Effector CD4-positive, alpha-beta T cell (primary cell): ENCODE results near the gene TMEM132C.
"Not testable (repeated sequence)": the region's sequence is repeated elsewhere in the genome, so short reads cannot be mapped to it uniquely, and the experiment has no call there.

Source experiments
- DNase-seq: peaks from one replicate; pipeline ENCODE4 v3.0.0-alpha.2; 2020

The TMEM132C gene

GRCh38 chr12:128573907-128574306, 306.9 kb downstream of the TMEM132C start:
- no peak for DNase-seq

DNA sequence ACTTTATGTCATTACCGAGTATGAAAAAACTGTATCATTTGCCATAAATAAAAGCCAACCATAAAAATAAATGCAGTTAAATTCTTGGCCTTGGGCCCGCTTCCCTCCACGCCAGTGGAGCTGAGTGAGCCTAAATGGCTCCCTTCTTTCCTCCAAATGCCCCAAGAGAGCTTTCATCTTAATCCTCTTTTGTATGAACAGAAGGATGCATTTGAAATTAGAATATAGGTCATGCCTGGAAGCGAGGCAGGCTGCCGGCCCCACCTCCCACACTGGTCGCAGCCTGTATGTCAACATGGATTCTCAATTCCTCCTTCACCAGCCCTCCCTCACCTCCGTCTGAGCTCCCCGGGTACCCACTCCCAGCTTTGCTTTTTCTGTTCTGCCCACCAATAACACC, 311.1 kb downstream of the TMEM132C start:
- DNase-seq, result no peak

DNA sequence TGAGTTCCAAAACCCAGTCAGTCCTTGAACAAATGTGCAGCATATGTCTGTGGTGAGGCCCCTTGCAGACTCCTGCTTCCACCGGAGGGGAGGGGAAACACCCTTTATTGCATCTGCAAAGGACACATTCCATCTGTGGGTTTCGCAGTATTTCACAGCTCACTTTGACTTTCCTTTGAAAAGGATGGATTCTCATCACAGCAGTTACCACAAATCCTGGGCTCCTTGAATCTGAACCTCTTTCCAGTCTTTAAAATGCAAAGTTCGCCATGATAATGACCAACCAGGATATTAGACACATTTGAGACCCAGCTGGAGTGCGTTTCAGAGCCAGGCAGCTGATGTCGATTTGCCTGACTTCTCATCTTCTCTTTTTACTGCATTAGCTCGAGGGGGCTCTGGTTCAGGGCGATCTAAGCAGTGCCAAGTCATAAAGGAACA, 314.4 kb downstream of the TMEM132C start:
- DNase-seq, result no peak

GRCh38 chr12:128583453-128583852, 316.5 kb downstream of the TMEM132C start:
- DNase-seq, result no peak

GRCh38 chr12:128586451-128587029, 319.6 kb downstream of the TMEM132C start:
- no peak for DNase-seq

DNA sequence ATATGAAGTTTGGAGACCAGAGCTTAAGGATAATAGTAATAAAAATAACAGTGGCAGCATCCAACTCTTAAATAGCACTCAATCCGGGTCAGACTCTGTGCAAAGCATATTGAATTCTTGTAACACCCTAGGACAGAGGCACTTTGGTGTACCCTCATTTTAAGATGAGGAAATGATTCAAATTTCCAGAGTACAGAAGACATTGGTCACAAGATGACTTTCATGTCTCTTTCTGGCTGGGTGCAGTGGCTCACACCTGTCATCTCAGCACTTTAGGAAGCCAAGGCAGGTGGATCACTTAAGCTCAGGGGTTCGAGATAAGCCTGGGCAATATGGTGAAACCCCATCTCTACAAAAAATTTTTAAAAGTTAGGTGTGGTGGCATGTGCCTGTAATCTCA, 320.9 kb downstream of the TMEM132C start:
- no peak for DNase-seq

GRCh38 chr12:128592220-128592744, 325.3 kb downstream of the TMEM132C start:
- DNase-seq, result no peak

DNA sequence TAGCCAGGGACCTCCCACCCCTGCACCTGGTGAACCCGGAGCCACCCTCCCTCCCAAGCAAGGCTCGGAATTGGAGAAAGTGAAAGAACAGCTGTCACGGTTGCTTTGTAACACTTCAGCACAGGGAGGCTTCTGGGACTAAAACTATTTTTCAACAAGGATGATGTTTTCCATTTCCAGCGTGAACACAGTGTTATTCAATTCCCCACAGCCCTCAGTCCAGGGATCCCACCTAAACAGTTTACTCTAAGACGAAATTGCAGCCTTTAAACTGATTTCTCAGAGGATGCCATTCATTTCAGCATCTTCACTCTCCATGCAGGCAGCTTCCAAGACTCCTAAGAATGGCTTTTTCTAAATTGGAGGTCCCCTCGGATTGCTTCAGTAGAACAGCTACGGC, 327.6 kb downstream of the TMEM132C start:
- no peak for DNase-seq

GRCh38 chr12:128595609-128596008, 328.6 kb downstream of the TMEM132C start:
- DNase-seq, result no peak

DNA sequence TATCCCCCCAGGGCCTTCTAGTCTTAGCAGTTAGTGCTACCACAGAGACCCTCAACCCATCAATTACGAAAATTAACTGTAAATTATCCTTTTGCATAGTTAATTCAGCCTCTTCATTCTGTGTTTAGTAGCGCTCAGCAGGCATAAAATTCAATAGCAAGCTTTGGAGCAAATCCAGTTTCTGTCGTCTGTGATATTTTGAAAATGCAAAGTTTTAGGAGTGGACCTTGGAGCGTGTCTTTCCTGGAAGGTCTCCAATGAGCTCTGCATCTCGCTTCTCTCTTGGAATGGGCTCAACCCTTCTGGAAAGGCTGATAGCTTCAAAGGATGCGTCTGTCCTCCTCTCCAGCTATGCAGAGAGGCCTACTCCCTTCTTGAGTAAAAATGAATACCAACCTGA, 333.9 kb downstream of the TMEM132C start:
- DNase-seq, result no peak

DNA sequence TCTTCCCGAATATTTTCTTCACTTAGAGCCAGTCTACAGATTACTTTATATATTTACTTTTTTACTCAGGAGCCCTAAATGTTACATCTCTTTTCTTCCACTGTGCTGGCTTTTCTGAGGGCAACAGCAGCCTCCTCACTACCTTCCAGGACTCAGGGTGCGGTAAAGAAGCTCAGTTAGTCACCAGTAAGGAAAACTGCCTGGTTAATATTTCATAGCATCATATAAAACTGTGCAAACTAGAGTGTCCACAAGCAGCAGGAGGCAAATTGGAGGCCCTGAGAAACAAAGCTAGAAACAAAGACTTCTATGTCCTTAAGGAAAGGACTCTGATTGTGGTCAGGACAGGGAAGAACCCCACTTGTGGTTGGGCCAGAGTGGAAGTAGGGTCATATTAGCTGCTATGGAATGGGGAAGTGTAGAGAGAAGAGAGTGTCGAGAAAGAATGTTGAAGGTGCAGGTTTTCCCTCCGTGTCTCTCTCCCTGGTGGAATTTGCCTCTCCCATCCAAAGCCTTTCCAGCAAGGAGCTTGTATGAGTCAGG, 336.7 kb downstream of the TMEM132C start:
- DNase-seq, result no peak

GRCh38 chr12:128604219-128604618, 337.2 kb downstream of the TMEM132C start:
- not testable (repeated sequence) for DNase-seq

- DNase-seq, result no peak
These were observed 339.1 kb downstream of the TMEM132C start for GRCh38 chr12:128606051-128606450.

DNA sequence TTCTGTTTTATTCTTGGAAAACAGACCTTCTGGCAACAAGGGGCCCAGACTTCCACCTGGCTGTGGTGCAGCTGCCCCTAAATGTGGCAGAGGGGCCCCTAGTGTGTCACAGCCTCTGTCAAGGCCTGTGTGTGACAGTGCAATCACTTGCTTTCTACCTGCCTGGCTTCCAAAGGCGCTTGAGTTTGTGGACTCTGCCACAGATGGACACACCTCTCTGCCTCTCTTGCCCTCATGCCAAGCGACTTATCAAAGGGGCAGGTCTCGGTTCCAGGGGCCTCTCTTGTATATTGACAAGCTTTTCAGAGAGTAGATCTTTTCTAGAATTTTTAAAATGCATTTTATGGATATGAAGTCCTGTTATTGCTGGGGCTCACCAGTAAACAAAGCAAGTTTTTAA, 339.6 kb downstream of the TMEM132C start:
- DNase-seq, result no peak

DNA sequence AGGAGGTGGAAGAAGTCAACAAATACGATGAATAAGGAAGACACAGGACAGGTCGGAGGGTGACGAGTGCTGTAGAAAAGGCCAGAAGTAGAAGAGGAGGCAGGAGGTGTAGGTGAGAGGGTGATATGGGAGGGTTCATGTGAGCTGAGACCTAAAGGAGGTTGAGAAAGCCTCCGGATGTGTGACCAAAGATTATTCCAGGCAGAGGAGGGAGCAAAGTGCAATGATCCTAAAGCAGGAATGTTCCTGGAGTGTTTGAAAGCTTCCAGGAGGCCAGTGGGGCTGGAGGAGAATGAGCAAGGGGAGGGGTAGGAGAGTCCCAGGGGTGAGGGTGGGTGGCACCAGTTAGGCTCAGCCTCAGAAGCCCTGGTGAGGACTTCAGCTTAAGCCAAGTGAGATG, 340.0 kb downstream of the TMEM132C start:
- no peak for DNase-seq

GRCh38 chr12:128607641-128608040, 340.7 kb downstream of the TMEM132C start:
- DNase-seq, result no peak

- DNase-seq, result no peak
These were observed 342.9 kb downstream of the TMEM132C start for GRCh38 chr12:128609861-128610260.

GRCh38 chr12:128611736-128612135, 344.8 kb downstream of the TMEM132C start:
- no peak for DNase-seq

DNA sequence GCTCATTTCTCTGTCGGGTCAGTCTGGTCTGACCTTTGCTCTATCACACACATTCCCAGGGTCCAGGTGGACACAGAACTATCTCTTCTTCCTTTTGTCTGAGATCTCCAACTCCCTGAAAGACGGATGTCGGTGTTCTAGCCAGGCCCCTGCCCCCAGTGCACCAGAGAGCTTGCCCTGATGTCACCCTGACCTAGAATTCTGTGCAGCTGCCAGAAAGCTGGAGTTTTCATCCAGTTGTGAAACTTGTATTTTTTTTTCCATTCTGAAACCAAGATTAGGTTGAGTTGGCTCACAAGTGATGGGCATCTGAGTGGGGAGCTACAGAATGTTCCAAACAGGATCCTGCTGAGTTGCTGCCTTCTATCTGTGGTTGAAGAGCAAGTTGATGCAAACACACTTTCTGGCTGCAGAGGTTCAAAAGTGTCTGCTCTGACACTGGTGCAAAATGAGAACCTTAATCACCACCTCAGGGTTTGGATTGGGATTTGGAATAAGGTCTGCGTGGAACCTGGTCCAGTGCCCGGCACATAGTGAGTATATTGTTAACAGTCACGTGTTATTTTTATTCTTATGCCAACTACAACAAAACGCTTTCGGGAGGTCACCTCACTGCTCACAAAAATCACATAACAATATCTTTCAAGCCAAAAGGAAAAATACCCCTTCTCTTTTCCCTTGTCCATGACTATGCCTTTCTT, 345.3 kb downstream of the TMEM132C start:
- DNase-seq, result no peak

GRCh38 chr12:128613837-128614590, 347.0 kb downstream of the TMEM132C start:
- DNase-seq, result no peak

DNA sequence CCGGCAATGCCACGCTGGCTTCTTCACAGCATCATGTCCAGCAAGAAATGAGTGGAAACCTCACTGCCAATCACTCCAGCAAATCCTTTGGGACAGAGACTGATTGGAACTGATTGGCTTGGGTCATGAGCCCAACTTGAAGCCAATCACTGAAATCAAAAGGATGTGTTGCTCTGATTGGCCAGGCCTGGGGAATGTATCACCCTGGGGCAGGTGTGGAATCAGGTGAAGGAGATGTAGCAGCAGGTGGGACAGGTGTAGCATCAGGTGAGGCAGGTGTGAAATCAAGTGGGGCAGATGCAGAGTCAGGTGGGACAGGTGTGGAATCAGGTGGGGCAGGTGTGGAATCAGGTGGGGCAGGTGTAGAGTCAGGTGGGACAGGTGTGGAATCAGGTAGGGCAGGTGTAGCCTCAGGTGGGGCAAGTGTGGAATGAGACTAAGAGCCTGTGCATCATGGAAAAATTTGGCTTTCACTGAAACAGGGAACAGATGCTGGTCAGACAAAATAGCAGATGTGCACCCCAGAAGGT, 350.4 kb downstream of the TMEM132C start:
- DNase-seq, result no peak

- DNase-seq, result no peak
These were observed 352.3 kb downstream of the TMEM132C start for GRCh38 chr12:128619263-128619662.

DNA sequence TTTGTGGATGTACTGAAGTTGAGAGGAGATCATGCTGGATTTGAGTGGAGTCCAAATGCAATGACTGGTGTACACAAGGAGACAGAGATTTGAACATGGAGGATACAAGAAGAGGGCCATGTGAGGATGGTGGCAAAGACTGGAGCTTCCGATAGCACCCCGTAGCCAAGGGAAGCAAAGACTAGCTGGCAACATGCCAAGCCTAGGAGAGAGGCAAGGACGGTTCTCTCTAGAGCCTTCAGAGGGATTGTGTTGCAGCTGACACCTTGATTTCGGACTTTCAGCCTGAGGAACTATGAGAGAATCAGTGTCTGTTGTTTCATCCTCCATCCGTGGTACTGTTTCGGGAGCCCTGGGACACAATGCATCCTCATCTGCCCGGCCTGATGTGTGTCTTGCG, 354.3 kb downstream of the TMEM132C start:
- DNase-seq, result no peak
